ENCODE results near the gene ZNF473. TPM values are rescaled to one million over a fixed set of nuclear protein-coding genes. Genes with fewer than 3 reads are reported as not detected.

Gene ZNF473
- total and polyA plus RNA-seq, 2 donors (not counting 1 experiment from before 2014, with no cell fraction given) = 5.0 to 6.4 TPM

GRCh38 chr19:49986354-49986753 is 39.5 kb upstream of the ZNF473 start:
- H3K4me2 ChIP-seq (ENCODE audit: extremely low read depth, insufficient read depth, low read length) = no peak overlapping the region
- no peaks in the 10 kb centered on the region for H3K27me3 ChIP-seq (ENCODE audit: control insufficient read depth, insufficient read depth, low read length)
- no peaks in the 10 kb centered on the region for H3K79me2 ChIP-seq (ENCODE audit: control insufficient read depth, insufficient read depth, low read length)
- no peak overlapping the region for H2AFZ ChIP-seq (ENCODE audit: low read length)
- peaks cover 6% of the 10 kb centered on the region for H3K36me3 ChIP-seq (ENCODE audit: control insufficient read depth, insufficient read depth, low read length)
- H3K4me3 ChIP-seq (replicated peaks in 1 of 4; ENCODE audit: control extremely low read depth in 1 of 4, insufficient read depth in 1 of 4, low read depth in 3 of 4, low read length in 4 of 4) = no peak overlapping the region
- no peaks in the 10 kb centered on the region for H4K20me1 ChIP-seq (ENCODE audit: control insufficient read depth, extremely low read depth, insufficient read depth, low read length)
- no peak for DNase-seq (ENCODE audit: low read depth in 2 of 2)
- TF ChIP-seq CTCF (conservative IDR thresholded peaks at IDR 0.05 in 1 of 2, IDR thresholded peaks at IDR 0.05 in 1 of 2; ENCODE audit: low read depth in 1 of 2, low read length in 2 of 2) (no peak), EZH2 (IDR thresholded peaks at IDR 0.05; ENCODE audit: low read length, missing control alignments) (no peak)
- H3K9ac ChIP-seq (ENCODE audit: insufficient read depth, low read length) = no peak overlapping the region
- peaks cover 2% of the 10 kb centered on the region for H3K4me1 ChIP-seq (ENCODE audit: control insufficient read depth, extremely low read depth, insufficient read depth, low read length)
- no peaks in the 10 kb centered on the region for H3K9me3 ChIP-seq (ENCODE audit: control insufficient read depth, insufficient read depth, low read depth, low read length)
- no peak overlapping the region for H3K27ac ChIP-seq (ENCODE audit: insufficient read depth, low read length)

- DNase-seq (ENCODE audit: low read depth in 2 of 2) = peak; percentile 92
- H3K36me3 ChIP-seq (ENCODE audit: control insufficient read depth, insufficient read depth, low read length) = peaks cover 6% of the 10 kb centered on the region
- no peak overlapping the region for H3K4me2 ChIP-seq (ENCODE audit: extremely low read depth, insufficient read depth, low read length)
- H3K9me3 ChIP-seq (ENCODE audit: control insufficient read depth, insufficient read depth, low read depth, low read length) = no peaks in the 10 kb centered on the region
- peaks cover 2% of the 10 kb centered on the region for H3K4me1 ChIP-seq (ENCODE audit: control insufficient read depth, extremely low read depth, insufficient read depth, low read length)
- TF ChIP-seq CTCF (conservative IDR thresholded peaks at IDR 0.05 in 1 of 2, IDR thresholded peaks at IDR 0.05 in 1 of 2; ENCODE audit: low read depth in 1 of 2, low read length in 2 of 2) (peak in 1 of 2 donors; percentile 19), EZH2 (IDR thresholded peaks at IDR 0.05; ENCODE audit: low read length, missing control alignments) (no peak)
- no peak overlapping the region for H3K9ac ChIP-seq (ENCODE audit: insufficient read depth, low read length)
- H3K27me3 ChIP-seq (ENCODE audit: control insufficient read depth, insufficient read depth, low read length) = no peaks in the 10 kb centered on the region
- no peaks in the 10 kb centered on the region for H3K79me2 ChIP-seq (ENCODE audit: control insufficient read depth, insufficient read depth, low read length)
- no peaks in the 10 kb centered on the region for H4K20me1 ChIP-seq (ENCODE audit: control insufficient read depth, extremely low read depth, insufficient read depth, low read length)
- no peak overlapping the region for H2AFZ ChIP-seq (ENCODE audit: low read length)
- no peak overlapping the region for H3K27ac ChIP-seq (ENCODE audit: insufficient read depth, low read length)
- no peak overlapping the region for H3K4me3 ChIP-seq (replicated peaks in 1 of 4; ENCODE audit: control extremely low read depth in 1 of 4, insufficient read depth in 1 of 4, low read depth in 3 of 4, low read length in 4 of 4)
Measured at GRCh38 chr19:49987159-49987698, 38.6 kb upstream of the ZNF473 start.

GRCh38 chr19:49988007-49988406 is 37.8 kb upstream of the ZNF473 start:
- Histone ChIP-seq H3K4me3 (replicated peaks in 1 of 4; ENCODE audit: control extremely low read depth in 1 of 4, insufficient read depth in 1 of 4, low read depth in 3 of 4, low read length in 4 of 4) (no peak overlapping the region), H3K9me3 (ENCODE audit: control insufficient read depth, insufficient read depth, low read depth, low read length) (no peaks in the 10 kb centered on the region), H3K27ac (ENCODE audit: insufficient read depth, low read length) (no peak overlapping the region), H3K9ac (ENCODE audit: insufficient read depth, low read length) (no peak overlapping the region), H3K4me2 (ENCODE audit: extremely low read depth, insufficient read depth, low read length) (no peak overlapping the region), H2AFZ (ENCODE audit: low read length) (no peak overlapping the region), H3K27me3 (ENCODE audit: control insufficient read depth, insufficient read depth, low read length) (no peaks in the 10 kb centered on the region), H3K36me3 (ENCODE audit: control insufficient read depth, insufficient read depth, low read length) (peaks cover 6% of the 10 kb centered on the region), H3K79me2 (ENCODE audit: control insufficient read depth, insufficient read depth, low read length) (no peaks in the 10 kb centered on the region), H3K4me1 (ENCODE audit: control insufficient read depth, extremely low read depth, insufficient read depth, low read length) (peaks cover 2% of the 10 kb centered on the region), H4K20me1 (ENCODE audit: control insufficient read depth, extremely low read depth, insufficient read depth, low read length) (no peaks in the 10 kb centered on the region)
- TF ChIP-seq EZH2 (IDR thresholded peaks at IDR 0.05; ENCODE audit: low read length, missing control alignments) = no peak
- no peak for TF ChIP-seq CTCF (conservative IDR thresholded peaks at IDR 0.05 in 1 of 2, IDR thresholded peaks at IDR 0.05 in 1 of 2; ENCODE audit: low read depth in 1 of 2, low read length in 2 of 2)
- no peak for DNase-seq (ENCODE audit: low read depth in 2 of 2)
